ENCODE measurements around the gene FAHD2A.
"Not testable (repeated sequence)": the region's sequence is repeated elsewhere in the genome, so short reads cannot be mapped to it uniquely, and the experiment has no call there.

The FAHD2A gene

DNA sequence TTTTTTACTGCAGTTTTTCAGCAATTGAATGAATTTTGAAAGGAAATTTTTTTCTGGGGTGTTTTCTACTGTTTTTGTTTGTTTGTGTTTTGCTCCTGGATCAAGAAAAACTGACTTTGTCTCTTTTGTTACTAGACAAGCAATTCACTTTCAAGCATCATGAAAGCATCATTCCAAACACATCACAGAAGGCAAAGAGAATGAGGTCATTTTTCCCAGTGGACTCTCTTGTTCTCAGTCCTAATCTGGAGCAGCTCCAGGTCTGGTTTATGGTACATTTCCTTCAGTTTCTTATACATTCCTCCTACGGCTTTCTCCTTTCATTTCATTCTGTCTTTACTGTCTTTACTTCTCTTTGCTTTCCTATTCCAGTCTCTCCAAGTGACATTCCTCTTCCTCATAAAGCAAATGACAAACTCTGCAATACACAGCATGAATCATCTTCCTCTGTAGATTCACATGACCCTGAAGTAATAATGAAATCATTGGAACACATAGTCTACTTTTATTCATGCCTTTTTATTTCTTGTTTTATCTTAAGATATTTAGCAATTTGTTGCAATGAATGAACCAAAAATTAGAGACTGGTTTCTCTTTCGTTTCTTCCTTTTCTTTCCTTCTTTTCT is 40.1 kb downstream of the FAHD2A start:
- not testable (repeated sequence) for DNase-seq

DNA sequence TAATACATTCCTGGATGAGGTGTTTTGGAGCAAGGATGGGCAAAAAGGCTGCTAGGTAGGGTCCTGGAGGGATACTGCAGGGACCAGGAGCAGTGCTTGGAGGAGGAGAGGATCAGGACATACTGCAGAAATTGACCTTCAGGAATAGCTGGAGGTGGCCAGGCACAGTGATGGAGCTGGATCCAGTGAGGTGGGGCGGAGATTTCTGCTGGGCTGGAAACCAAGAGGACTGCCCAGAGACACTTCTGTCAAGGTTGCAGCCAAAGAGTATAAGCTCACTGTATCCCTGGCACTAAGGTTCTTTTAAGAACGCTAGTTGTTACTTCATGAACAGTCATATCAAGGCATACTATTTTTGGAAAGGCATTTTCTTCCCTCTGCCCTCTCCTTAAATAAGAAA is 42.8 kb downstream of the FAHD2A start:
- DNase-seq = not testable (repeated sequence)

DNA sequence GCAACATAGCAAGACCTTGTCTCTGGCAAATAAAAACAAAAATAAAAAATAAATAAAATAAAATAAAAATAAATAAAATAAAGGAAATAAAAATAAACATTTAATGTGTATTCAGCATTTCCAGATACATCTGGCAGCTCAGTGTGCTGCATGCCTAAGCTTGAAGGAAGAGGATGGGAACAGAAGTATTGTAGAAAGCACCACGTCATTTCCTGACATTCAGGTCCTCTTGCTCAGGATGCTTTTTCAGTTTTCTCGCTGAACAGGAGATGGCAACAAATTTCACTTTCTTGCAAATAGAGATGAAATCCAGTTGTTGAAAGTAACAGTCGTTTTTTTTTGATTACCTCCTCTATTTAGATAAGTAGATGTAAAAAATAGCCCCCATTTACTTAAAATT is 60.8 kb downstream of the FAHD2A start:
- not testable (repeated sequence) for DNase-seq

Data from right forelimb (tissue), 1 donor.